Right ventricle myocardium inferior (tissue), 1 donor: ENCODE data around the gene TUBB2A. TPM values are rescaled to one million over a fixed set of nuclear protein-coding genes. Genes with fewer than 3 reads are reported as not detected.

Experiments
- ATAC-seq: fragments of 200-7000 bp; cut with Tn5 transposase; one replicate; pipeline ENCODE4 v1.9.1; 2020; ENCODE audit warnings: mild to moderate bottlenecking, moderate library complexity
- DNase-seq: peaks from one replicate; pipeline ENCODE4 v3.0.0; 2021; ENCODE audit errors: missing footprints
- intact Hi-C: fragments of 100-400 bp; cut with DNase I; formaldehyde crosslinking; loops from one replicate; pipeline ENCODE4 v1.11.0; 2022
- total RNA-seq: library from RNA; stranded (reverse); fragmentation: NEBNext Ultra II Directional; extraction: Animal tissue kit (Norgen Biotek cat#: 25700); gene quantifications from one replicate; pipeline ENCODE4 v1.2.1, GENCODE V29; 2021
- donor health status: DM: no; HTN: yes; CAD: no; lungs with severe emphysema.

The TUBB2A gene
- total RNA-seq, 1 donor from 2014 or later: 25.0 TPM

DNA sequence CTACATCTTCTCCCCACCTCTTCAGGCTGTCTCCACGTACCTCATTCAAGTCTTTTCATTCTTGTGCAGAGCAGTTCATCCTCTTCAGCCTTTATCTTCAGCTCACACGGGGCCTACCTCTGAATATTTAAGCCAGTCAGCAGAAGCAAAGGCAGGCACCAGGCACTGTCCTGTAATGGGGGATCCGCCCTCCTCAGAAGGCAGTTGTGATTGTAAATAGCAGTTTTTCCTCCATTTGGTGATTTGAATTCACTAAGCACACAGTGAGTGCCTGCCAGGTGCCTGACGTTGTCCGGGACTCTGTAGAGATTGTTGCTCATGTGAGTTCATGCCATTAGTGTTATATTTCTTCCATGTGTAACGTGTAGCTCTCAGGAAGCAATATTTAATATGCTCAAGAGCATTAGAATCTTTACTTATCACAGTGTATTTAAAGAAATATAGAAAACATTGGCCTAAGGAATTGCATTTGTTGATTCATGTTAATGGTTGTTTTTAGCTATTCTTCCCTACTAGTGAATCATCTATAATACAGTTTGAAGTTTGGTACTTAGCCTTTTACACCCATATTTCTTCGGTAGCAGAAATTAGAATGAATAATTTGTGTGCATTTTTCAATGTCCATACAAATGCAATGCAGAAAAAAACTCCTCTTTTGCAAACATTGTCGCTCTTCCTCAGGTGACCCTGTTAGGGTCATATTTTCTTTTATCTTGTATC is 20.9 kb downstream of the TUBB2A start:
- intact Hi-C loops: no loop called here
- no peak for ATAC-seq
- DNase-seq: no peak

DNA sequence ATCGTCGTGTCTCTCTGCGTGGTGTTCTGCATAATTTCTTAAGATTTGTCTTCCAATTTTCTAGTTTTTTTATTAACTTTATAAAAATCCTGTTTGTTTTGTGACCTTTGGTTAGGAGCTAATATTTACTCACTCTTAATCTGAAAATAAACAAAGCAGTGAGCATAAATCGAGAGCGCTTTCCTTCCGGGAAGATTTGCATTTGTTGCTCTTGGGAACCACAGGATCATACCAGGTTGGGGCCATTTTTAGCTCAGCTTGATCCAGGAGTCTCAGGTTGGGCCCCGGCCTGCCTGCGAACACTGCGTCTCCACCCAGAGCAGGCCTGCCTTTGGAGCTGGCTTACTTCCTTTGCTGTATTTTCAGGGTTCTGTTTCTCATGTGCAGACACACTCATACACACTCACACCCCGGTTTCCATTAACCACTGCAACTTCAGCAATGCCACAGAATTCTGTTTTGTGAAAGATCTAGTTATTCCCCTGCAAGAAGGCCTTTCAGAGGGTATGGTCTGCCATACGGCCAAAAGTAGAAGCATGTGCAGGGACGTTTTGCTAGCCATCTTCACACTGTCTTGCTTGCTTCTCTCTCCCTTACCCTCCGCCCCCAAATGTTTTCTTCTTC is 21.6 kb downstream of the TUBB2A start:
- DNase-seq: no peak
- intact Hi-C loops: no loop called here
- no peak for ATAC-seq

DNA sequence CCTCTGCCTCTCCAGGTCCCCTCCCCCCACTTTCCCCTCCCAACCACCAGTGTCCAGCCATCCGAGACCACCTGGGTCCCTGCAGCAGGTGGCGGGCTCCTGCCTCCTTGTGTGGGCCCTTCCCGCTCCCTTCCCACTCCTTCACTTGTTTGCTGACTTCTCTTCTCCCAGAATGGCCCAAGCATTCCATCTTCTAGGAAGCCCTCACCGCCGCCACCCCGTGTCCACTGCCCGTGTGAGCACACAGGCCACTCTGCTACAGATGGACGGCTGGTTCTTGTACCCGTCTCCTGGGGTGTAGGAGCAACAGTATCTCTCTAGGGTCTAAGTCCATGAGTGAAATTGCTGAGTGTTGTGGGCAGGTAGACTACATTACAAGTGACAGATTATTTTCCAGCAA is 23.8 kb downstream of the TUBB2A start:
- no peak for DNase-seq
- intact Hi-C loops: no loop called here
- no peak for ATAC-seq

DNA sequence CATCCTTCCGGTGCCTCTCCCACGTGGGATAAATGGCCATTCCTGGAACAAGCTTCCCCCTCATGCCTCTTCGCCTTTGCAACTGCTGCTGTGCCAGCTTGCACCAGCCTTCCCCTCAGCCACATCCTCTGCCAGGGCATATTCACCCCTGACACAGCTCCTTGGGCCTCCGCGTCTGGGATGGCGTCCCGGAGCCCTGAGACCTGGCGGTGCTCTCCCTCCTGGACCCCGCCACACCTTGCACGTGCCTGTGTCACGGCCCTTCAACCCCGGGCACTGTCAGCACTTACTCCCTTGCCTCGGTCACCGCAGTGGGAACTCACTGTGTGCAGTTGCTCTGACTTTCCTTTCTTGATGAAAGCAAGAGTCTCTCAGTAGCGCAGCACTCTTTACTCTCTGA is 25.6 kb downstream of the TUBB2A start:
- no peak for ATAC-seq
- intact Hi-C loops: no loop called here
- DNase-seq: no peak

DNA sequence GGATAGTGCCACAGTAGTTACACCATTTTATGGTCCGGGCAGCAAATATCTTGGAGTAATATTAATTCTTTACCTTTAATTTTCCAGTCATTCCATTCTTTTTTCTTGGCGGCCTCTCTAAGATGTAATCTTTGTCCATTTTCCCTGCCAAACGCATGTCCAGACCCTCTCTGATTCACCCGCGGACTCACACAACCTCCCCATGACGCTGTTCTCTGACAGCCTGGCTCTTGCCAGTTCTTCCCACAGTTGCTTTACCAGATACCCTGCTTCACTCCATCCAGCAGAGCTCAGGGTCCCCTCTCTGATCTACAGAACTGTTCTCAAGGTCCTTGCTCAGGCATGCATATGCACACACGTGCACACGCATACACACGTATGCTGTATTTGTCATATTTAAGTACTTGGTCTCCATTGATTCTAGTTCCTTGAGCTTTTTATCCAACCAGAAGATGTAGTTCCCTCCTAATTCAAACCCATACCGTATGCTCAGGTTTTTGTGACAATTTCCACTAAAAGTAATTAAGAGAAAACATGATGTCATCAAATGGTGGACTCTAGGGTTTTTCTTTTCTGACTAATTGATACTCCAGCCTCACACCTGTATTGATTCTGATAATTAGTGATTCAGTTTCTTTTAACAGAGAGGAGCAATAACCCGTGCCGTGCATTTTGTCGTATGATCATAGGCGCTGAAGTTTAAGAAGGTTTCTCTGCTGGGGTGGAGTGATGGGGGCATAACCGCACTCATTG is 28.8 kb downstream of the TUBB2A start:
- no peak for ATAC-seq
- intact Hi-C loops: loop anchor here (10.0 kb wide), 1 partner anchor 606 kb away; no protein-coding TSS in a partner anchor
- no peak for DNase-seq

DNA sequence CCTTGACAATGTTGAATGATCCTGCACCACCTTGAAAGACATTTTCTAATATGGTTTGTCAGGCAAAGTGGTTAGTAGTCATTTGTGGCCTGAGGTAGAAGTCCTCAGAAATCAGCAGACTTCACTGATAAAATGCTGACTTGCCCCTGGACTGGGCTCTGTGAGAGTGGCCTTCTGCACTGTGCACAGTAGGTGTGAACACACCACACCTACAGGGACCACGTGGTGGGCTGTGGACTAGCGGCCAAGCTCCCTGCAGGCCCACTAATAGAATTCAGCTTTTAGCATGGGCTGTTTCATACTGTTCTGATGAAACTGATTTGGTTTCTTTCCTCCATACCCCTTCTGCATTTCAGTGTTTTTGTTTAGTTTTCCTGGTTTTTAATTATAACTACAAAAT is 31.5 kb downstream of the TUBB2A start:
- ATAC-seq: no peak
- intact Hi-C loops: loop anchor here (1.0 to 10.0 kb wide), 3 partner anchors 31 to 609 kb away; partner anchors contain the start of gene TUBB2A

DNA sequence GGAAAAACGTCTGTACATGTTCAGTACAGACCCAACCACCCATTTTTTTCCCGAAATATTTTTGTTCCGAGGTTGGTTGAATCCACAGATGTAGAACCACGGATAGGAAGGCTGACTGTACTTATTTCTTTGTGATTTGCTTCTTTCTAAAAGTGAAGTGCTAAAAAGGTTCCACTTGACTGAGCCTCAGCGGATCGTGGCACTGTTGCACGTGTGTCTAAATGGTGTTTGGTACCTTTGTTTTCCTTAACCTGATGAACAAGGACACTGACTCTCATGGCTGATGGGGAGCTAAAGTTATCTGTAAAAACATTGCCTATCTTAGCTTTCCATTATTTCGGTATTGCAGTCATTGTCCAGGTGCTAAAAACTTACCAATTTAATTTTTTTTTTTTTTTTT is 32.7 kb downstream of the TUBB2A start:
- ATAC-seq (no peak), DNase-seq (no peak)
- intact Hi-C loops: loop anchor here (10.0 kb wide), 1 partner anchor 610 kb away; no protein-coding TSS in a partner anchor

More for the DNA sequence above, 31.5 kb downstream of the TUBB2A start:
- DNase-seq: no peak

DNA sequence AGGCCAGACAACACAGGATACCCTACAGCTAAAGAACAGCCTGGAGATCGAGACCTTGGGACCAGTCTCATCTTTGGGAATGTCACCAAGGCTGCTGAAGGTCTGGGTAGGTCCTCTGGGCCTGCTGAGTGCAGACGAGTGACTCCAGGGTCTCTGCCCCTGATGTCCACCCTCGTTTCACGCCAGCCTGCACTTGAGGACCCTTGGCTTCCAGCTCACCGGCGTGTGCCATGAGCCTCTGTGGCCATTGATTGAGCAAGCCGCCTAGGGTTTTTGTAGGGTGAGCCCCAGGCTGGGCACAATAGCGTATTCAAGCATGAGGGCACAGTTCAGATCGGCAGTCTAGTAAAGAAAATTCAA is 34.5 kb downstream of the TUBB2A start:
- no peak for ATAC-seq
- no peak for DNase-seq
- intact Hi-C loops: loop anchor here (10.0 kb wide), 1 partner anchor 612 kb away; no protein-coding TSS in a partner anchor

DNA sequence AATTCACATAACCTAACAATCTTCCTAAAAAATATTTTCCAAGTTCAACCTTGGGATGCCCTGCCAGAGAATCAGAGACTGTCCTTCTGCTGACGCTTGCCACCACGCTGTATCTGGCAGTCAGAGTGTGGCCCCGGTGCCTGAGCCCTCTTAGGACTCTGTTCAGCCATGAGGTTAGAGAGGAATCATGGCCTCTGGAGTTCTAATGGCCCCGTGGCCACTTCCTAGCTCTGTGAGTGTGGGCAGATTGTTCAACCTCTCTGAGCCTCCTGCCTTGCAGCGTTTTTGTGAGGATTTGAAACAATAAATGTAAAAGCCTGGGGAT is 36.6 kb downstream of the TUBB2A start:
- ATAC-seq: no peak
- DNase-seq: no peak
- intact Hi-C loops: loop anchor here (10.0 kb wide), 1 partner anchor 614 kb away; no protein-coding TSS in a partner anchor

DNA sequence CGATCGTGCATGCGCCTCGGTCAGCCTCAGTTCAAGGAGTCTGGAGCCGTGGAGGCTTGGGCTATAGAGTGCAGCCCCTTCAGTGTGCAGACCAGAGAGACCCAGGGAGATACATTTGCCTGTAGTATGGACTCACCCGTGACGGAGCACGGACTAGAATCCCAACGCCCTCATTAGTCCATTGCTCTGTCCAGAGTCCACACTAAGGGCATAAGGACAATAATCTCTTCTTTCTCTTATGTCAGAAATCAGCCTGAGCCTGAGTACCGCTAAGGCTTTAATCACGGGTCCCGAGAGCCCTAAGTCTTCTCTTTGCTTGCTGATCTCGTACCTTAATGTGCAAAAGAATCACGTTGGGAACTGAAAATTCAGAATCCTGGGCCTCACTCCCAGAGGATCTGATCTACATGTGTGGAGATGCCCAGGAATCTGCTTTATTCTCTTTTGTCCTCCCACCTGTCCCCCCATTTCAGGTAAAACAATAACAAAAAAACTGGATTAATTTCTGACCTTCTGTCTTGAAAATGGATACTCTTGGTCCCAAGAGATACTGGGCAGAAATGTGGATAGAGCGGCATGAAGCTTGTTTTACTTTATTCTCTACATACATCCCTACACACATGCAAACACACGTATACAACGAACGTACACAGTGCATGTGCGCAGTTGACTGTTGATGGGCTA is 38.2 kb downstream of the TUBB2A start:
- intact Hi-C loops: loop anchor here (2.0 kb wide), 1 partner anchor 120 kb away; the partner anchor contains the start of gene NQO2
- no peak for DNase-seq
- peak; percentile 9 for ATAC-seq

DNA sequence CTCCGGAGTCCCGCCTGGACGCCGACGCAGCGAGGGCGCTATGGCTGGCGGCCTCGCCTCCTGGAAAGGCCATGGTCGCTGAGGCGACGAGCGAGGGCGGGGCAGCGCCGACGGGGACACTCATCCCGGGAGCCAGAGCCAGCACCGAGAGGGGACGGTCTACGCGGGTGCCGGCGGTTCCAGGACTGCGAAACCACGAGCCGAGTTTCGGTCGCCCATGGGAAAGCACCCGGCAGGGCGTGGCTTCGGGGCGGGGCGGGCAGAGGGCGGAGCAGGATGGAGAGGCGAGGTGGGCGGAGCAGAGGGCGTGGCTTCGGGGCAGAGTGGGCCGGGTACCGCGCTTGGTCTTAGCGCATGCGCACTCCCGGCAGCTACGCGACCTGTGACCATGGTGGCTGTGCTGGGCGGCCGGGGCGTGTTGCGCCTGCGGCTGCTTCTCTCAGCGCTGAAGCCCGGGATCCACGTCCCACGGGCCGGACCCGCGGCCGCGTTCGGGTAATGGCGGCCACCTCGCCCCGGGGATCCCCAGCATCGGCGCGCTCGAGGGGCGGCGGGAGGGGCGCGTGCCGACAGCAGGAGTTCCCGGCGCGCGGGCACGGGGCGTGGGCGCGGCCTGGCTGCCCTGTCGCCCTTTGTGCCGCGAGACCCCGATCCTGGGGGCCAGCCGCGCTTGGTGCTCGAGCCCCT is 38.8 kb downstream of the TUBB2A start, which contains the start of gene BPHL:
BPHL (plus strand) TSS at position 359 of the 687 bp plus-strand sequence; CDS start at position 389, 30 bp downstream.
- ATAC-seq: peak; percentile 99
- peak; percentile 99 for DNase-seq
- intact Hi-C loops: loop anchor here (2.0 kb wide), 1 partner anchor 120 kb away; the partner anchor contains the start of gene NQO2

DNA sequence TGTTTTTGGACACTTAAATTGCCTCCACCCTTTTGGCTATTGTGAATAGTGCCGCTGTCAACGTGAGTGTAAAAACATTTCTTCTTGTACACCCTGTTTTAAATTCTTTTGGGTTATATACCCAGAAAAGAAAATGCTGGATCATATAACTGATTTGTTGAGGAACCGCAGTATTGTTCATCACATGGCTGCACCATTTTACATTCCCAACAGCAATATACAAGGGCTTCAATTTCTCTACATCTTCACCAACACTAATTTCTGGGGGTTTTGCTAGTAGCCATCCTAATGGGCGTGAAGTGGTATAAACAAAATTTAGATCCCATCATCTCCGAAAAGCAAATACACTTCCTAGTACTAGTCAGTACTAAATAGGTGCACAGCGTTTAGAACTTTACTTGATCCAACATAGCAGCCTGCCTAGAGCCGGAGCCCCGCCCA is 39.4 kb downstream of the TUBB2A start:
- intact Hi-C loops: loop anchor here (2.0 kb wide), 1 partner anchor 119 kb away; the partner anchor contains the start of gene NQO2
- no peak for ATAC-seq
- DNase-seq: no peak

DNA sequence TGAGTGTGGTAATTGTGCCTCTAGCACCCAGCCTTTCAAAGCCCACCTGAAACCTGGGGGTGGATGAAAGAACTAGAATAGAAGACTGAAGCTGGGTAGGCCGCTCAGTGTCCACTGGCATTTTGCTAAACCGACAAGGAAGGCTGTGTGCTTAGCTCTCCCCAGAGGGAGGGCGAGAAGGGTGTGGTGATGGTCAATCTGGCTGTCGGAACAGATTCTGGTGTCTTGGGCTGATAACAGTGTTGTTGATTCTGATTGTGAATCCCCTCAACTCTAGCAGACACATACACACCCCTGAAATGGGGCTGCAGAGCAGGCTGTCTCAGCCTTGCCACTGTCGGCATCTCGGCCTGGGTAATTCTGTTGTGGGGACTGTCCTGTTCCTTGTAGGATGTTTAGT is 43.0 kb downstream of the TUBB2A start:
- intact Hi-C loops: no loop called here
- no peak for ATAC-seq
- no peak for DNase-seq

DNA sequence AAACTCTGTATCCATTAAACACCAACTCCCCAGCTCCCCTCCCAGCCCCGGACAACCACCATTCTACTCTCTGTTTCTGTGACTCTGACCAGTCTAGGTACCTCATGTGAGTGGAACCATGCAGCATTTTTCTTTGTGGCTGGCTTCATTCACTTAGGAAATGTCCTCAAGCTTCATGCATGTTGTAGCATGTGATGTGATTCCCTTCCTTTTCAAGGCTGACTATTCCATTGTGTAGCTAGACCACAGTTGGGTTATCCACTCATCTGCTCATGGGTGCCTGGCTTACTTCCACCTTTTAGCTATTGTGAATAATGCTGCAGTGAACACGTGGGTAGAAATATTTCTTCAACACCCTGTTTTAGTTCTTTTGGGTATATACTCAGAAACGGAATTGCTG is 47.6 kb downstream of the TUBB2A start:
- intact Hi-C loops: no loop called here
- ATAC-seq: no peak
- DNase-seq: no peak

DNA sequence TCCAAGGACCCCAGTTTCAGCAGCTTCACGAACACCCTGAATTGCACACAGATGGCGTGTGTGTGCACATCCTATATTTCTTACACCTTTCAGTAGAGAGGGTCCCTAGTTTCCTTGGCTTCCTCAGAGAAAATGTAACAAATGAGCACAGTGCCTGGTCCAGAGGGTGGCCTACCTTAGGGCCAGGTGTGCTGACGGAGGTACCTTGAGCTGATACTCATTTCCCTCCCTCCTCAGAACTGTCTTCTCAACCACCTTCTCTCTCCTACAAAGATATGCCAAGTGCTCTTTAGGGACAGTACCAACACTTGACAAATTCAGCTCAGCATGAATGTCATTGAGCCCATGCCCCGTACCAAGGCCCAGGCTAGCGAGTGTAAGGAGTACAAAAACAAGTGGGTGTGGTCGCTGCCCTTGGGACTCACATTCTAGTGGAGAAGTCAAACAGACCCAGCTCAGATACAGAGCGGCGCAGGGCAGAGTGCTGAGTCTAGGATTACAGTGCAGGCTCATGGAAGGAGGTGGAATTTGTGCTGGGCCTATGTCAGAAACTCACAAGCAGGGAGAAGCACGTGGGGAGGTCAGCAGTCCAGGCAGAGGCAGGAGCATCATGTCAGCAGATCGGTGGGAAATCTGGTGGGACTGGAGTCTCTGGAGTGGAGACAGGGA is 48.5 kb downstream of the TUBB2A start:
- peak; percentile 72 for DNase-seq
- intact Hi-C loops: no loop called here
- ATAC-seq: peak; percentile 57
